ENCODE data around the gene MR1. TPM values are rescaled to one million over a fixed set of nuclear protein-coding genes. Genes with fewer than 3 reads are reported as not detected.

MR1 gene
- total and polyA plus RNA-seq, 2 of the 13 experiments (the other 11 are each of a cell fraction or from before 2014, with no cell fraction given) = 7.7 to 10.4 TPM

GRCh38 chr1:181104042-181104789 is 70.4 kb downstream of the MR1 start:
- intact Hi-C loops (cut with micrococcal nuclease; ENCODE audit: unreplicated experiment) (loop anchor here (2.0 kb wide), 1 partner anchor 15 kb away; the partner anchor contains the start of gene IER5), in situ Hi-C loops (cut with HindIII; ENCODE audit: extremely low pct_ligation_motif_present, low pct_unique_long_range_greater_than_20kb) (no loop called here)
- H3K4me2 ChIP-seq (ENCODE audit: low read depth, low read length) = peak overlapping the region; percentile 99
- DNase-seq (ENCODE audit: low spot score) (no peak), ATAC-seq (peak; percentile 31), FAIRE-seq (no peak)
- no peaks in the 10 kb centered on the region for H3K36me3 ChIP-seq (replicated peaks in 1 of 2; ENCODE audit: control insufficient read depth in 1 of 2, insufficient read depth in 2 of 2, low read length in 2 of 2)
- POLR2A ChIA-PET = interaction anchor here (1.0 to 3.2 kb wide), 12 partner anchors 9 to 1738 kb away, joined by 3 to 57 read pairs (median 6); partner anchors contain the start of genes AXDND1, IER5 and MR1
- BruUV-seq (replicated peaks) = TSS peak; percentile 72
- no peaks in the 10 kb centered on the region for H3K9me3 ChIP-seq (ENCODE audit: low read length)
- no peaks in the 10 kb centered on the region for H3K79me2 ChIP-seq (ENCODE audit: insufficient read depth, low read length)
- H3K27me3 ChIP-seq (ENCODE audit: control insufficient read depth in 1 of 2, insufficient read depth in 2 of 2, low read length in 2 of 2) = peaks cover 0 to 14% of the 10 kb centered on the region in 2 experiments; a peak in 2 of 5 replicates
- TF ChIP-seq ZNF121 (CRISPR knock-in tag; IDR thresholded peaks at IDR 0.05) (no peak), ELF3 (CRISPR knock-in tag; IDR thresholded peaks at IDR 0.05) (0 out of 2 replicates have a peak, but pooled peaks have one; percentile 2)
- H2AFZ ChIP-seq (ENCODE audit: low read length) = no peak overlapping the region
- CTCF ChIA-PET (ENCODE audit: low intra/inter-chr PET ratio, low total read pairs) = no interaction called here
- peaks cover 95% of the 10 kb centered on the region for H3K4me1 ChIP-seq (ENCODE audit: insufficient read depth, low read length)
- peak overlapping the region; percentile 66 to 80 (median 73) for H3K4me3 ChIP-seq (replicated peaks in 1 of 3; ENCODE audit: insufficient read depth in 1 of 3, low read depth in 2 of 3, low read length in 3 of 3)
- no peaks in the 10 kb centered on the region for H4K20me1 ChIP-seq (ENCODE audit: insufficient read depth, low read length)
- 12% methylated on average over 17 of the region's 17 CpGs for WGBS (ENCODE audit: low lambda C conversion rate)
- peak overlapping the region; percentile 65 for H3K9ac ChIP-seq (ENCODE audit: insufficient read depth, low read depth, low read length)
- no peak overlapping the region for H3K27ac ChIP-seq (ENCODE audit: extremely low read length, insufficient read depth, low read length)

GRCh38 chr1:181104790-181105133 is 71.0 kb downstream of the MR1 start:
- peak; percentile 34 for ATAC-seq
- peak; percentile 39 for DNase-seq (ENCODE audit: low spot score)
- Histone ChIP-seq H3K36me3 (replicated peaks in 1 of 2; ENCODE audit: control insufficient read depth in 1 of 2, insufficient read depth in 2 of 2, low read length in 2 of 2) (no peaks in the 10 kb centered on the region), H3K27ac (ENCODE audit: extremely low read length, insufficient read depth, low read length) (no peak overlapping the region), H3K4me2 (ENCODE audit: low read depth, low read length) (peak overlapping the region; percentile 99), H3K4me1 (ENCODE audit: insufficient read depth, low read length) (peaks cover 95% of the 10 kb centered on the region), H3K9me3 (ENCODE audit: low read length) (no peaks in the 10 kb centered on the region), H3K79me2 (ENCODE audit: insufficient read depth, low read length) (no peaks in the 10 kb centered on the region), H3K4me3 (replicated peaks in 1 of 3; ENCODE audit: insufficient read depth in 1 of 3, low read depth in 2 of 3, low read length in 3 of 3) (peak overlapping the region; percentile 66 to 80 (median 73)), H2AFZ (ENCODE audit: low read length) (no peak overlapping the region), H3K27me3 (ENCODE audit: control insufficient read depth in 1 of 2, insufficient read depth in 2 of 2, low read length in 2 of 2) (peaks cover 0 to 14% of the 10 kb centered on the region in 2 experiments; a peak in 2 of 5 replicates), H3K9ac (ENCODE audit: insufficient read depth, low read depth, low read length) (peak overlapping the region; percentile 65), H4K20me1 (ENCODE audit: insufficient read depth, low read length) (no peaks in the 10 kb centered on the region)
- no TSS peak for BruUV-seq (replicated peaks)
- in situ Hi-C loops (cut with HindIII; ENCODE audit: extremely low pct_ligation_motif_present, low pct_unique_long_range_greater_than_20kb) = no loop called here
- ChIA-PET CTCF (ENCODE audit: low intra/inter-chr PET ratio, low total read pairs) (no interaction called here), POLR2A (interaction anchor here (0.6 to 3.2 kb wide), 14 partner anchors 9 to 1739 kb away, joined by 3 to 57 read pairs (median 4); partner anchors contain the start of genes AXDND1, IER5 and MR1)
- intact Hi-C loops (cut with micrococcal nuclease; ENCODE audit: unreplicated experiment) = loop anchor here (2.0 kb wide), 1 partner anchor 16 kb away; the partner anchor contains the start of gene IER5
- 0% methylated on average over 1 of the region's 28 CpGs for WGBS (ENCODE audit: low lambda C conversion rate)
- FAIRE-seq = no peak
- TF ChIP-seq TCF7 (IDR thresholded peaks at IDR 0.05; ENCODE audit: low read depth) (peak; percentile 57; the same call in 1 of the 2 replicates), ZNF142 (CRISPR knock-in tag; IDR thresholded peaks at IDR 0.05) (peak; percentile 17; the same call in 1 of the 2 replicates), ZNF205 (CRISPR knock-in tag; IDR thresholded peaks at IDR 0.05) (peak; percentile 50; the same call in 1 of the 2 replicates), SMAD1 (CRISPR knock-in tag; IDR thresholded peaks at IDR 0.05; ENCODE audit: borderline replicate concordance, low read depth) (no peak), ZKSCAN1 (IDR thresholded peaks at IDR 0.05; ENCODE audit: low read length) (no peak), ZNF605 (CRISPR knock-in tag; IDR thresholded peaks at IDR 0.05) (no peak; the same call in none of the 2 replicates)
